SK-N-SH treated with all-trans-retinoic acid at 6 μM for 48 hours (cell line): ENCODE data around the gene HOXD8.
A peak's percentile ranks its signal among the peaks of the same experiment; 100 is the strongest.

Experiments
- ATAC-seq: fragments of 200-7000 bp; cut with Tn5 transposase; 3 replicates; pipeline ENCODE4 v1.9.1; 2020; ENCODE audit warnings: mild to moderate bottlenecking, moderate library complexity
- BACH2 ChIP-seq: fragments of 250-450 bp; sonication (Bioruptor Pico); IDR thresholded peaks from 2 replicates; pipeline ENCODE4 v1.9.0; 2021; ENCODE audit warnings: mild to moderate bottlenecking, borderline replicate concordance
- CREB5 ChIP-seq: fragments of 250-450 bp; sonication (Bioruptor Pico); IDR thresholded peaks from 2 replicates; pipeline ENCODE4 v1.5.1; 2020; ENCODE audit warnings: low read depth, mild to moderate bottlenecking, moderate library complexity
- CSDC2 ChIP-seq: fragments of 250-450 bp; sonication (Bioruptor Pico); IDR thresholded peaks from 2 replicates; pipeline ENCODE4 v1.5.0; 2020; ENCODE audit warnings: mild to moderate bottlenecking, moderate library complexity
- CSRNP3 ChIP-seq: fragments of 250-450 bp; sonication (Bioruptor Pico); IDR thresholded peaks from 2 replicates; pipeline ENCODE4 v1.5.1; 2021; ENCODE audit warnings: mild to moderate bottlenecking, moderate library complexity
- GLIS3 ChIP-seq: fragments of 250-450 bp; sonication (Bioruptor Pico); IDR thresholded peaks from 2 replicates; pipeline ENCODE4 v1.5.0; 2020; ENCODE audit warnings: mild to moderate bottlenecking, moderate library complexity
- ISL1 ChIP-seq: fragments of 250-450 bp; sonication (Bioruptor Pico); IDR thresholded peaks from 2 replicates; pipeline ENCODE4 v2.1.2; 2022; ENCODE audit warnings: mild to moderate bottlenecking, moderate library complexity
- OSR1 ChIP-seq: fragments of 250-450 bp; sonication (Bioruptor Pico); IDR thresholded peaks from 2 replicates; pipeline ENCODE4 v1.8.0; 2022; ENCODE audit warnings: moderate library complexity, mild to moderate bottlenecking, inconsistent platforms
- PATZ1 ChIP-seq: fragments of 250-450 bp; sonication (Bioruptor Pico); IDR thresholded peaks from 2 replicates; pipeline ENCODE4 v1.8.0; 2020; ENCODE audit warnings: mild to moderate bottlenecking, moderate library complexity, borderline replicate concordance
- POU6F1 ChIP-seq: fragments of 250-450 bp; sonication (Bioruptor Pico); IDR thresholded peaks from 2 replicates; pipeline ENCODE4 v1.8.0; 2021; ENCODE audit warnings: low read depth, mild to moderate bottlenecking, moderate library complexity, borderline replicate concordance
- PPARA ChIP-seq: fragments of 250-450 bp; sonication (Bioruptor Pico); IDR thresholded peaks from 2 replicates; pipeline ENCODE4 v1.5.0; 2020; ENCODE audit warnings: mild to moderate bottlenecking, borderline replicate concordance
- RARB ChIP-seq: fragments of 250-450 bp; sonication (Bioruptor Pico); IDR thresholded peaks from 2 replicates; pipeline ENCODE4 v1.8.0; 2021; ENCODE audit warnings: mild to moderate bottlenecking, moderate library complexity
- SNAI2 ChIP-seq: fragments of 250-450 bp; sonication (Bioruptor Pico); IDR thresholded peaks from 2 replicates; pipeline ENCODE4 v1.5.0; 2020; ENCODE audit warnings: mild to moderate bottlenecking, moderate library complexity
- TCF4 ChIP-seq: fragments of 250-450 bp; sonication (Bioruptor Pico); IDR thresholded peaks from 2 replicates; pipeline ENCODE4 v1.8.0; 2021; ENCODE audit warnings: mild to moderate bottlenecking, moderate library complexity, borderline replicate concordance
- TOX ChIP-seq: fragments of 250-450 bp; sonication (Bioruptor Pico); IDR thresholded peaks from 2 replicates; pipeline ENCODE4 v1.8.0; 2021; ENCODE audit warnings: mild to moderate bottlenecking, moderate library complexity, borderline replicate concordance
- TSHZ2 ChIP-seq: fragments of 250-450 bp; sonication (Bioruptor Pico); IDR thresholded peaks from 2 replicates; pipeline ENCODE4 v1.5.0; 2020; ENCODE audit warnings: mild to moderate bottlenecking, moderate library complexity
- ZC3H10 ChIP-seq: fragments of 250-450 bp; sonication (Bioruptor Pico); IDR thresholded peaks from 2 replicates; pipeline ENCODE4 v1.5.1; 2021; ENCODE audit warnings: mild to moderate bottlenecking, moderate library complexity
- ZFP3 ChIP-seq: fragments of 250-450 bp; sonication (Bioruptor Pico); IDR thresholded peaks from 2 replicates; pipeline ENCODE4 v1.5.0; 2020; ENCODE audit warnings: mild to moderate bottlenecking, moderate library complexity
- ZFP30 ChIP-seq: fragments of 450-650 bp; formaldehyde crosslinking; IDR thresholded peaks from 2 replicates; pipeline ENCODE4 v1.5.0; 2022; ENCODE audit warnings: mild to moderate bottlenecking, moderate library complexity
- ZNF565 ChIP-seq: fragments of 450-650 bp; formaldehyde crosslinking; conservative IDR thresholded peaks from 2 replicates; pipeline ENCODE4 v1.5.0; 2020; ENCODE audit warnings: low read depth, mild to moderate bottlenecking, moderate library complexity
- ZNF70 ChIP-seq: fragments of 450-650 bp; formaldehyde crosslinking; IDR thresholded peaks from 2 replicates; pipeline ENCODE4 v1.5.0; 2020; ENCODE audit warnings: mild to moderate bottlenecking, moderate library complexity
- ZNF8 ChIP-seq: fragments of 450-650 bp; formaldehyde crosslinking; IDR thresholded peaks from 2 replicates; pipeline ENCODE4 v1.5.0; 2020; ENCODE audit warnings: mild to moderate bottlenecking, moderate library complexity

The HOXD8 gene

GRCh38 chr2:176147210-176147799, 17.8 kb downstream of the HOXD8 start:
- ATAC-seq, result no peak
- TF ChIP-seq ZNF565 (CRISPR knock-in tag) (no peak), ZNF70 (CRISPR knock-in tag) (no peak), ZFP30 (no peak), TCF4 (no peak), BACH2 (CRISPR knock-in tag) (no peak), GLIS3 (CRISPR knock-in tag) (no peak), POU6F1 (CRISPR knock-in tag) (no peak), ZFP3 (CRISPR knock-in tag) (no peak), ZC3H10 (CRISPR knock-in tag) (no peak), OSR1 (no peak)

- TF ChIP-seq RARB (CRISPR knock-in tag), result no peak
- TF ChIP-seq ZNF70 (CRISPR knock-in tag), result peak; percentile 48; the same call in 1 of the 2 replicates
- TF ChIP-seq SNAI2, result no peak
- no peak for ATAC-seq
Measured at GRCh38 chr2:176147800-176148496, 18.4 kb downstream of the HOXD8 start.

- no peak for ATAC-seq
- no peak for TF ChIP-seq ZNF70 (CRISPR knock-in tag)
- no peak for TF ChIP-seq ZNF8 (CRISPR knock-in tag)
- no peak for TF ChIP-seq PPARA (CRISPR knock-in tag)
- no peak for TF ChIP-seq ZFP3 (CRISPR knock-in tag)
- TF ChIP-seq TCF4, result no peak
- TF ChIP-seq ZFP30, result no peak
- no peak for TF ChIP-seq SNAI2
- TF ChIP-seq TOX, result no peak
- no peak for TF ChIP-seq ZNF565 (CRISPR knock-in tag)
- no peak for TF ChIP-seq POU6F1 (CRISPR knock-in tag)
- TF ChIP-seq ZC3H10 (CRISPR knock-in tag), result no peak
- TF ChIP-seq ISL1 (CRISPR knock-in tag), result no peak
- no peak for TF ChIP-seq CSRNP3
- TF ChIP-seq TSHZ2 (CRISPR knock-in tag), result no peak
- no peak for TF ChIP-seq PATZ1 (CRISPR knock-in tag)
- no peak for TF ChIP-seq CSDC2 (CRISPR knock-in tag)
- no peak for TF ChIP-seq BACH2 (CRISPR knock-in tag)
- no peak for TF ChIP-seq CREB5 (CRISPR knock-in tag)
- no peak for TF ChIP-seq RARB (CRISPR knock-in tag)
Measured at GRCh38 chr2:176148751-176149421, 19.4 kb downstream of the HOXD8 start.
